D721Med (cell line): ENCODE results near the gene TMEM150B.

Experiments used
- DNase-seq: peaks from one replicate; pipeline ENCODE4 v3.0.0; 2011; ENCODE audit warnings: low spot score; ENCODE audit not compliant: insufficient read length
- FAIRE-seq: peaks from 2 replicates; lab custom pipeline; 2011; peaks lifted over from hg19 to GRCh38; lab: Jason Lieb, UNC
- TF ChIP-seq, protein P1 (sequence below): IDR thresholded peaks from 2 replicates; pipeline ENCODE4 v1.5.1; 2012; ENCODE audit warnings: mild to moderate bottlenecking, control low read depth; ENCODE audit not compliant: insufficient read depth; ENCODE audit errors: missing control alignments

Gene TMEM150B

DNA sequence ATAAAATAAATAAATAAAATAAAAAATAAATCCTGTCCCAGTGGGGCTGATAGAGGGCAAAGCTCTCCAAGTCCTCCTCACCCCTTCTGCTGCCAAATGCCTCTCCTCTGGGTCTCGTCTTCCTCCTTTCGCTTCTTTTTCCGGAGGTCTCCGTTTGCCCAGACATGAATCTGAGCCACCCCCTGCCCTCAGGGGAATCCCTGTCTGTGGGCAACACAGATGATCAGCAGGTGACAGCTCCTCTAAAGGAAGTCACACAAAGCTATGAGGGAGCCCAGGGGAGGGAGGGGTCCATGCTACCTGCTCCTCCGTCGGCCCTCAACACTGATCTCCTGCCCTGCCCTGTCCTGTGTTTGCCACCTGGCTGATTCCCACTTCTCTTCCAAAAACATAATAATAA lies 479 bp downstream of the TMEM150B start:
- FAIRE-seq (no peak), DNase-seq (no peak)
- TF ChIP-seq, protein P1, sequence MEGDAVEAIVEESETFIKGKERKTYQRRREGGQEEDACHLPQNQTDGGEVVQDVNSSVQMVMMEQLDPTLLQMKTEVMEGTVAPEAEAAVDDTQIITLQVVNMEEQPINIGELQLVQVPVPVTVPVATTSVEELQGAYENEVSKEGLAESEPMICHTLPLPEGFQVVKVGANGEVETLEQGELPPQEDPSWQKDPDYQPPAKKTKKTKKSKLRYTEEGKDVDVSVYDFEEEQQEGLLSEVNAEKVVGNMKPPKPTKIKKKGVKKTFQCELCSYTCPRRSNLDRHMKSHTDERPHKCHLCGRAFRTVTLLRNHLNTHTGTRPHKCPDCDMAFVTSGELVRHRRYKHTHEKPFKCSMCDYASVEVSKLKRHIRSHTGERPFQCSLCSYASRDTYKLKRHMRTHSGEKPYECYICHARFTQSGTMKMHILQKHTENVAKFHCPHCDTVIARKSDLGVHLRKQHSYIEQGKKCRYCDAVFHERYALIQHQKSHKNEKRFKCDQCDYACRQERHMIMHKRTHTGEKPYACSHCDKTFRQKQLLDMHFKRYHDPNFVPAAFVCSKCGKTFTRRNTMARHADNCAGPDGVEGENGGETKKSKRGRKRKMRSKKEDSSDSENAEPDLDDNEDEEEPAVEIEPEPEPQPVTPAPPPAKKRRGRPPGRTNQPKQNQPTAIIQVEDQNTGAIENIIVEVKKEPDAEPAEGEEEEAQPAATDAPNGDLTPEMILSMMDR, result no peak

- no peak for DNase-seq
- no peak for FAIRE-seq
- TF ChIP-seq, protein P1, result no peak
Measured at GRCh38 chr19:55322204-55322885, 2.8 kb downstream of the TMEM150B start.

- DNase-seq, result no peak
- TF ChIP-seq, protein P1, result no peak
- FAIRE-seq, result no peak
Measured at GRCh38 chr19:55321466-55322137, 3.5 kb downstream of the TMEM150B start.

DNA sequence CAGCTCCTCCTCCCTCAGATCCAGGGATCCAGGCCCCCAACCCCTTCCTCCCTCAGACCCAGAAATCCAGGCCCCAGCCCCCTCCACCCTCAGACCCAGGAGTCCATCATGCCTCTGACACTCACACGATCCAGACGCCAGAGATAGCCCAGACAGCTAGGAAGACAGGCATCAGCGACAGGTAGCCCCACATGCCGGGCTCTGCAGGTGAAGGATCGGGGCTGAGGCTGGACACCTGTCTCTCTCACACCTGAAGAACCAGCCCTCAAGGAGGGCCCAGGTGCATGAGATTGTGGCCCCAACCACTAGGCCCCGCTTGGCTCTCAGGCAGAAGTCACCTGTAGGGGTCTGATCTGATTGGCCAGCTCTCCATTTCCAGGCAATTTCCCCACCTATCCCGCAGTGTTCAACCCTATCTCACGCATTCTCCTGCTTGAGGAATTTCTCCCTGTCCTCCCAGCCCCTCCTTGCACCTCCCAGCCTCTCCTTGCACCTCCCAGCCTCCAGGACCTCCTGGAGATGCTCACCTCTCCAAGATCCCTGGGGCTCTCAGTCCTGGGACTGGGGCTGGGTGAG lies 4.2 kb downstream of the TMEM150B start:
- TF ChIP-seq, protein P1, result no peak
- DNase-seq (no peak), FAIRE-seq (no peak)

- TF ChIP-seq, protein P1, result no peak
- DNase-seq, result peak; percentile 53
Measured at GRCh38 chr19:55319785-55320184, 5.4 kb downstream of the TMEM150B start.

DNA sequence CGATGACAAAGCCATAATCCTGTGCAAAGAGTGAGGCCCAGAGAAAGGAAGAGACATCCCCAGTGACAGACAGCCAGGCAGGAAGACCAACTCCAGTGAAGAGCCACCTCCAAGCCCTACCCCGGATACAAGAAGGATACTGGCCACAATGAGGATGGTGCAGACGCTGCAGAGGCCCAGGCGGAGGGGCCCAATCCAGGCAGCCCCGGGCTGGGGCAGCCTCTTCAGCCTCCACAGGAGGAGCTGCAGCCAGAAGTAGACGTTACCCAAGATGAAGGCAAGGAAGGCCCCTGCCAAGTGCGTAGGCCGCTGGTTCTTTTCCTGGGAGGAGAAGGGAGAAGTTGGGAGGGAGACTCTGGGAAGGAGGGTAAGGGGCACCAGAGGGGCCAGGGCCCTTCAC lies 8.5 kb downstream of the TMEM150B start:
- TF ChIP-seq, protein P1, result no peak
- no peak for DNase-seq
- FAIRE-seq, result no peak

More at GRCh38 chr19:55319785-55320184, 5.4 kb downstream of the TMEM150B start:
- FAIRE-seq, result no peak
